Fibroblast of upper back skin (primary cell): ENCODE results near the gene CBS.
A peak's percentile ranks its signal among the peaks of the same experiment; 100 is the strongest.
"Not testable (repeated sequence)": the region's sequence is repeated elsewhere in the genome, so short reads cannot be mapped to it uniquely, and the experiment has no call there.

Experiments
- DNase-seq: peaks from one replicate; pipeline ENCODE4 v3.0.0-alpha.2; 2013

Gene CBS

DNA sequence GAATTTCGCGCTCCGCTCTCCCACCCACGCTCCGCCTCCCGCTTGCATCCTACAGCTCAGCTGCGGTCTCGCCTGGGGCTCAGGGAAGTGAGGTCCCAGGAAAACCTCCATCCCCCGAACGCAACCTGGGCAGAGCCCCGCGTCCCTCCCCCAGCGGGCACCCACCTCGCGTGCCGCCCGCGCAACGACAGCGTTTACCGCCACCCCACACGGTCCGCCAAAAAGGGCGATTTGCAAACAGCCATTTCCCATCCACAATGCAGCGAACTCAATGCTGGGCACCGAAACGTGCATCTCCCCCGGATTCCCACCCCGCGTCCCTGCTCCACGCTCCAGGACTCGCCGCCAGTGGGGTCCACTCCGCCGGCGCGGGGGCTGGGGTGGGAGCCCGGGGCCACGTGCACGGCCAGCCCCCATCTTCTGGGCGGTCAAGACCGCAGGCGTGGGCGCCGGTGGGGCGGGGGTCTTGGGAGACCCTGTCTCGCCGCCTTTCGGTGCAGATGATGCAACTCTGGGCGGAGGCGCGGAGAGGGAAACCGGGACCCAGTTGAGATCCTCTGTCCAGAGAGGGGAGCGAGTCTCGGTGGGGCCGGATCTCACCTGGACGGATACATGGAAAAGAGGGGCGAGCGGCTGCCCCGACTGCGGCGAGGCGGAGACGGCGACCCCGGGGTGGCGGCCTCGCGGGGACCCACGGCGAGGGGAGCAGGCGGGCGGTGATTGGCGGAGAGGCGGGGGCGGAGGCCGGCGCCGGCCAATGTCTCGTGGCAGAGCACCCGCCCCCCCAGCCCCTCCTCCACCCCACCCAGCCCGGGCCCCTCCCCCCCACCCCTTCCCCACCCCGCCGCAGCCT lies at the start of gene CBS:
Gene CBS, minus strand, starts transcription at position 666 of the 853 bp plus-strand sequence. CDS start 3,642 bp downstream, outside the sequence.
- not testable (repeated sequence) for DNase-seq

DNA sequence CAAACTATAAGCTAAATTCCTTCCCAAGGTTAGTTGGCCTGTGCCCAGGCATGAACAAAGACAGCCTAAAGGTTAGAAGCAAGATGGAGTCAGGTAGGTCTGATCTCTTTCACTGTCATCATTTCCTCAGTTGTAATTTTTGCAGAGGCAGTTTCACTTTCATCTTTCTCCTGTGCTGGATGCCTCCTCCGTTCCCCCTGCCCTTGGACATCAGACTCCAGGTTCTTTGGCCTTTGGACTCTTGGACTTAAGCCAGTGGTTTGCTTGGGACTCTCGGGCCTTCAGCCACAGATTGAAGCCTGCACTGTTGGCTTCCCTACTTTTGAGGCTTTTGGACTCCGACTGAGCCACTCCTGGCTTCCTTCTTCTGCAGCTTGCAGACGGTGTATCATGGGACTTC lies 40.3 kb upstream of the CBS start:
- not testable (repeated sequence) for DNase-seq

DNA sequence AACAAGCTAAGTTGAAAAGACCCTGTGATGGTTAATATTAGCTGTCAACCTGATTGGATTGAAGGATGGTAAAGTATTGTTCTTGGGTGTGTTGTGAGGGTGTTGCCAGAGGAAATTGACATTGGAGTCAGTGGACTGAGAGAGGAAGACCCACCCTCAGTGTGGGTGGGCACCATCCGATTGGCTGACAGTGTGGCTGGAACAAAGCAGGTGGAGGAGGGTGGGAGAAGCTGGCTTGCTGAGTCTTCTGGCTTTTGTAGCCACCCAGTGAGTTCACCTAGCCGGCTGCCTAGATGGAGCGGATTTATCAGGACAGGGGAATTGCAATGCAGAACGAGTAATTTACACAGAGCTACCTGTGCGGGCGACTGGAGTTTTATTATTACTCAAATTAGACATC lies 38.8 kb upstream of the CBS start:
- DNase-seq, result not testable (repeated sequence)

DNA sequence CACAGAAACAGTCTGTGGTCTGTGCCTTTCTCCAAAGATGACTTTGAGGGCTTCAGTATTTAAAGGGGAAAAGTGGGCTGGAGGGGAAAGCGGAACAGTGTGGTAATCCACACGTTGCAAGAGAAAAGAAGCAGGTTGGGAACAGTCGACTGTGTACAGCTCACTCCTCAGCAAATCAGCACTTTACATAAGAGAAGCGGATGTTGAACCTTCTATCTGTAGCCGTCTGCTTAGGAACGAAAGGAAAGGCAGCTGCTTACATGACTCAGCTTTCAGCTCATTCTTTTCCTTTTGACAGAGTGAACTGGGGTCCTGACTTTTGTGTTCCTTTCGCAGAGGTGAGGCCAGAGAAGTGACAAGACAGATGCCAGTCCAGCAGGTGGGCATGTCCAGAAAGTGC lies 33.4 kb upstream of the CBS start:
- DNase-seq, result not testable (repeated sequence)

DNA sequence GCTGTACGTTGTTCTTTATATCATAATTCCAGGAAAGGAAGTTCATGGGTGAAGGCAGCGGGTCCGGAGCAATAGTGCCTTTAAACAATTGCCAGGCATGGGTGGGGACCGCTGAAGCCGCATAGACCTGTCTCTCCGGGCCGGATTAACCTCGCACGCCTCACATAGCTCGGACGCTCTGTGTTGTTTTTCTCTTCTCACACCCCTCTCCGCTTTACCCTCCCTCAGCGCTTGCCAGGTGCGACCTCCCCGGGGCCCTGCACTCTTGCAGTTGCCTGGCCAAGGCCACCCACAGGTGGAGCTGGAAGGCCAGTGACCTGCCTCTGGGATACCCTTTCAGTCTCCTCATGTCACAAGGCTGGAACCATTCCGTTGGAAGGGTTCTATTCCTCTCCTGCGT lies 32.5 kb upstream of the CBS start:
- DNase-seq, result not testable (repeated sequence)

DNA sequence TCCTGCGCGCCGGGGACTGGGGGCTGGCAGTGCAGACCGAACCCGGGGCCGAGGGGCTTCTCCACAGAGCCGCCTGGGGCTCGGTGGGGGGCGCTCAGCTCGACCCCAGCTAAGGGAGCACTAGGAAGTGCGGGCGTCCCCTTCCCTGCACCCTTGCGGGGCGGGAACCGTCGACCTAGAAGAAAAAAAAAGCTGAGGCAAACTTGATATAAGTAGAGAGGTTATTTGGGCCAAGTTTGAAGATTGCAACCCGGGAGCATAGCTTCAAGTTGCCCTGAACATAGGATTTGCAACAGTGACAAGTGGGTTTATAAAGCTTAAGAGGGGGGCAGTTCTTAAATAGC lies 32.1 kb upstream of the CBS start:
- not testable (repeated sequence) for DNase-seq

DNA sequence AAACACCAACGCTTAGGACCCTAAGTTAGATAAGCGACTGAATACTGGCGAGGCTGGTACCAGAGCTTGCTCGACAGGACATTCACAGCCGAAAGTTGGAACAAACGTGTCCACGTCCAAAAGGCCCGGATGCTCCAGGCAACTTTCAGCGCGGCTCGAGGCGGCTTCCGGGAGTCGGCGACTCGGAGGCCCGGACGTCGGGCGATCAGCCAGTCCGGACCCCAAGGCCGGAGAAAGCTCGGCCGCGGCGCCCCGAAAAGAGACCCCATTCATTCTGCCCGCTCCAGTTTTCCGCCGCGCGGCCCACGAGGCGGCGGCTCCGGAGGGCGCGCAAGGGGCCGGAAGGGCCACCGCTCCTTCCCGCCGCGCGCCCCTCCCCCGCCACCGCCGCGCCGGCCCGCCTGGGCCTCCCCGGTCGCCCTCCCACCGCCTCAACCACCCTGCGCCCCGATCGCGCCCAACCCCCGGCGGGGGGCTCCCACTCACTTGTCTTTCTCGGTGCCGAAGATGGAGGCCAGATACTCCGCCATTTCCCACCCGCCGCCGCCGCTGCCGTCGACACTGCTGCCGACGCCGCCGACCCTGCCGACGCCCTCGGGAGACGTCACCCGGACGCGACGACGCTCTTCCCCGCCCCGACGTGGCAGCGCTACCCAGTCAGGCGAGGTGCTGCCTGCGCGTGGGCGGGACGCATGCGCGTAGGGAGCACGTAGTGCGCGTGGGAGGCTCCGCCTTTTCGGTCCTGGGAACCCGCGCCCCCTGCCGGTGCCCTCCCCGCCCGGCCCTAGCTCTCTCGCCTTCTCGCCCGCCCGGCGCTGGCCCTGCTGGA lies 31.5 kb upstream of the CBS start, which contains the start of gene U2AF1:
Gene U2AF1, minus strand, starts transcription at position 606 of the 829 bp plus-strand sequence. Its CDS starts 76 bp downstream, at position 530.
- DNase-seq, result peak; percentile 0

DNA sequence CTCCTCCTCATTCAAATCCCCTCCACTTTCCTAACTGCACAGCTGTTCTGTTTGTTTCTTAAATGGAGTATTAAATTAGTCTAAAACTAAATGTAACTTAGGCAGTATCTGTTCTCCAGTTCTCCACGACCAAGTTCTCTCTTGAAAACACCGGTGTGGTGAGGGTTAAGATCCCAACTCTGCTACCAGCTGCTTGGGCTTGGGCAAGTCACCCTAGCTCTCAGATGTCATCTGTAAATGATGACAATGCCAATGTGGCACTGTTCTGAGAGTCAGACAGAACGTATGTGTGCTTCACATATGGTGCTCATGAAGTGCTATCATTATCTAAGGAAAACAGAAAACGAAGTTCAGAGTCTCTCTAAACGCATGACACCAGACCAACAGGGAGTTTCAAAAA lies 29.0 kb upstream of the CBS start:
- DNase-seq, result not testable (repeated sequence)

DNA sequence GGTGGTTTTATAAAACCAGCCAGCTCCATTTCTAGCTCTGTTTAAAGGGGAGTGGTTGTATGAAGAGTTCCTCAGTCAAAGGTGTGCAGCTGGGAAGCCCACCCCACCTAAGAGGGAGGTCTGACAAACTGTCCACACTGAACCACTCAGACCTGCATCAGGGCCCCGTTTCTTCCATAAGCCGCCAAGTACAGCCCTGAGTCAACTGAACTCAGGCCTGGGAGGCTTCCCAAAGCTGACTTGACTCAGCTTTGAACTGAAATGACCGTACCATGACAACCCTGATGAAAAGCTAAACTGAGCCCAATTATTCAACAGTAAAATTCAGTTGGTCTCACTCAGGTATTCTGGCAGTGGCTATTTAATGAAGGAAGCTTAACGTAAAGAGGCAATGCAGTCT lies 26.6 kb upstream of the CBS start:
- DNase-seq, result not testable (repeated sequence)

DNA sequence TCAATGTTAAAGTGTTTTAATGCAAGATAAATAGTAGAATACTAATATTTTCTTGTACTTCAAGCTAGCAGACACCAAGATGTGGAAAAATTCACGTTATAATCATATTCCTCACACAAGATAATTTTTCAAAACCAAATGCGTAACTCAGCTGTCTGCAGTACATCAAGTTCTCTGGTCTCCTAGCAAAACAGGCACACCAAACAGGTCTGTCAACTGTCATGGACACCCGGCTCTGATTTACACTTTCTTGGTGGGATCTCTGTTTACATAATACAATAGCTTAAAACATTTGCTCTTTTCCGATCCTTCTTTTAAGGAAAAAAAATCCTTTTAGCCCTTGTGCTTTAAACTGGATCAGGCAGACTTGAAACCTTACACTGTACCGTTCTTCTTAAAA lies 26.0 kb upstream of the CBS start:
- DNase-seq, result not testable (repeated sequence)

DNA sequence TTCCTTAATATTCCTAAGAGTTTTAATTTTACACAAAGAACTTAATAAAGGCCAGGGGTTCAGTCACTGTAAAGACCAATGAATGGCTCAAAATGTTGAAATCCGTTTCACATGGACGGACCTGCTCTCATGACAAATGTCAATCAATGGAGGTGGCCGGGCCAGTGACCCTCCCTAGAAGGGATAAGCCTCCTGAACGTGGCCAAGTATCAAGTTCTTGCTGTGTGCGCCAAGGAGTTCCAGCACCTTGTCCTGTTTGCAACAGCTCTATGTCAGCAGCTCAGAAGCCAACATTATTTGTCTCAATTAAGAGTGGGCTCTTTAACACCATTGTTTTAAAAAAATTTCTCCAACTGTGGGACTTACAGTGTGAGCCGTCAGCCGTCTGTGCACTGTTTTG lies 25.4 kb upstream of the CBS start:
- DNase-seq, result not testable (repeated sequence)

DNA sequence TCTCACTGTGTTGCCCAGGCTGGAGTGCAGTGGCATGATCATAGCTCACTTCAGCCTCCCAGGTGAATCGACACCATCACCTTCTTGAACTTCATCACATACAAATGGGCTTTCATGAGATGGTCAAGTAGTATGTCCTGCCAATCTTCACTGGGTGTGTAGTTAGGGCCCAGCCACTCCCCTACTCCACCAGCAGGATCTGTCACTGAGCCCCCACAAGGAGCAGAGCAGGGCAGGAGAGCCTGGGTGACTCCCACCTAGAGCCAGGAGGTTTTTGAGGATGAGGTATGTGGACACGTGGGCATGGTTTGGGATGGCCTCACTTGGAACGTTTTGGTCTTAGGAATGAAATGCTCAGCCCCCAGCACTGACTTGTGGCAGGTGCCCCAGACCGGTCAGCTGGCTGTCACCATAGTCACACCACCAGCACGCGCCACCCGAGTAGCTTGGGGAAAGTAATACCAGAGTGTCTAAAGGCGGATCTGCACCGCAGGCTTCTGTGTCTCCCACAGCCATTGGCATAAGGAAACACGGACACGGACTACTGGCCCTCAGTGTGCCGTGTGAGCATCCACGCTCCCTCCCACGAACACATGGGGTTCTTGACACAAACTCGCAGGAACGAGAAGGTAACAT lies 16.5 kb upstream of the CBS start:
- DNase-seq, result not testable (repeated sequence)

DNA sequence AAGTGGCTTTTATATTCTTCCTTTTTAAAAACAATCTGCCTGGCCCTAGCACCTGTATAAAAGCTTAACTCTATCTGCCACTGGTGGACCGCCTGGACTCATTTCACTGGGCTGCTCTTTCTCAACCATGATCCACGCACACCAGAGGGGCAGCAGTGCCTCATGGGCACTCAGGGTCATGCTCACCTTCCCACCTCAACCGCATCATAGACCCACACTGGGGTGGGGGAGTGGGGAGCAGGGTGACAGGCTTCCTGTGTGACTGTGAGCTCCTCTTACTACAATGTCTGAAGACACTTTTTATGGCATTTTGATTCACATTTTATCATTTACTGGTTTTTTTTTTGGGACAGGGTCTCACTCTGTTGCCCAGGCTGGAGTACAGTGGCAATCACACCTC lies 15.3 kb upstream of the CBS start:
- DNase-seq, result not testable (repeated sequence)

DNA sequence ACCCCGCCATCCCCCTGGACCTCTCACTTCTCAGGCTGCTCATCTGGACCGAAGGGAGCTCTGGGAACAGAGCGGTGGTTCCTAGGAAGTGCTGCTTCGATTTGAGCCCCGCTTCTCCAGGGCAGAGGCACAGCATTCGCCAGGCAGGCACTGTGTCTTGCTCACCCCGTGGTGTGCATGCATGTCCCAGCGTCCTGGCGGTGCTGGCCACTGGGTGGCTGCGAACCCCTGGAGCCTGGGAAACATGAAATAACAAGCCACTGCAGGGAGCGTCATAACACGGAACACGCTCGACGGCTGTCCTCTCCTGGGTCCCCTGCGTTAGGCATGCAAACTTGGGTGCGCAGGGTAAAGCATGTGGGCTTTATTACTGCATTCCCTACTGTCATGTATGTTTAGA lies 13.8 kb upstream of the CBS start:
- DNase-seq, result not testable (repeated sequence)

DNA sequence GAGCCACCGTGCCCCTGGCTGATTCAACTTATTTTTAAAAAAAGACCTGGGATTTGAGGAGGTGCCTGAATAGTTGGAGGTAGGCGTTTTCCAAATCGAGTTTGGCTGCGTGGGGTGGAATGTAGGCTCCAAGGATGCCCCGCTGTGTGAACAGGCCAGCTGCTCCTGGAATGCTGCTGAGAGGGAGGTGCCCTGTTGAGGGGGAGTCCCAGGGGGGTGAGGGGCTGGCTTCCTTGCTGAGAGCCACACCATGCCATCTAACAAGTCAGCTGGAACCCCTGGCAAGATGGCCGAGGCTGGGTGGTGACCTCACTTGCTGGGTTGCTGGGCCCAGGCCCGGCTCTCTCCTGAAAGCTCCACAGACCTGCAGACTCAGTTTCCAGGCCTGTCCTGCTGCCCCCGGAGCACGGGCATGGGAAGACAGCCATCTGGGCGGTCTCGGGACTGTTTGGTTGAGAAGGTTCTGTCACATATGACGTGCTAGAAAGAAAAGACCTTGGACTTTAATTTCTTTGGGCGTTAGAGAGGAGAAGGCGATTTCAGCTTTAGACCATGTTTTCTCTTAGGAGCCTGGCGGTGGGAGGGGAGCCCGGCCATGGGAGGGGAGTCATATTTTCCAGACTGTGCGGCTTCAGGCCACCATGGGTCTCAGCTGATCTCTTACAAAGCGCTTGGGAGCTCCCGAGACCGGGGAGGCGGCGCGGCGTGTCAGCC lies 7.1 kb upstream of the CBS start:
- not testable (repeated sequence) for DNase-seq

DNA sequence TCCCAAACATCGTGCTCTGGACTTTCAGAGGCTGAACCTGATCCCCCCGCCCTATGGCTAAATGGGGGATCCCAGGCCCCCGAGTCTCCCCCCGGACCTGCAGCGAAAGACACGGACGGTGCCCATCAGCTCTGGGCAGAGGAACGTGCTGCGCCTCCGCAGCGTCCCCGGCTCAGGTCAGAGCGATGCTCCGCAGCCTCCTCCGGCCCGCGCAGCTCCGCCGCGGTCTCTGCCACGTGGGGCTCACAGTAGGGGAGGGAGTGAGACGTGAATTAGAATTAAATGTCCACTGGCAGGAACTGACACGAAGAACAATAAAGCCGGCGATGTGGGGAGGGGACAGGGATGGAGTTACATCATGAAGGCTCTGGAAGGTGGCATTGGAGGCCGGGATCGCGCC lies 1.0 kb upstream of the CBS start:
- DNase-seq, result not testable (repeated sequence)

DNA sequence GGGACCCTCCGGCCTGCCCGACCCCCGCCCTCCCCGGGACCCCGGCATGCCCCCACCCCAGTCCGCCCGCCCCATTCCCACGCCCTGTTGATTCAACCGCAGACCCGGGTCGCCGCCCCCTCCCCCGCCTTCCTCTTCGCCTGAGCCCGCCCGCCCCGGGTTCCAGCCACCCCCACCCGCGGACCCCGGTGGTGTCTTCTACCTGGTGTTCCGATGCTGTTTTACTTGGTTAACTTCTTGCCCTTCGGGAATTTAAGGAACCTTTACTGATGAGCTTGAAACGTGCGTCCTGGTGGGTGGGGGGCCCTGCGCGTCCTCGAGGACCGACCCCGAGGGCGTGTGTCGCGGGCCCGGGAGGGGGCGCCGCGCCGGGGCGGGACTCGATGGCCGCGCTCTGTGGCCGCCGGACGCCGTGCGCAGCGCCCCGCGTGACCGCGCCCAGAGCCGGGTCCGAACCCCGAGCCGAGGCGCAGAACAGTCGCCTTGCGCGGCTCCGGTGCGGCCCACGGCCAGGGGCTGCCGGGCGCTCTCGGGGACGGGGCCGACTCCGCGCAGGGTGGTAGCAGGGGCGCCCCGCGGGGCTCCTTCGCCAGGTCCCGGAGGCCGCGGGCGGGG lies 495 bp upstream of the CBS start:
- DNase-seq, result not testable (repeated sequence)

DNA sequence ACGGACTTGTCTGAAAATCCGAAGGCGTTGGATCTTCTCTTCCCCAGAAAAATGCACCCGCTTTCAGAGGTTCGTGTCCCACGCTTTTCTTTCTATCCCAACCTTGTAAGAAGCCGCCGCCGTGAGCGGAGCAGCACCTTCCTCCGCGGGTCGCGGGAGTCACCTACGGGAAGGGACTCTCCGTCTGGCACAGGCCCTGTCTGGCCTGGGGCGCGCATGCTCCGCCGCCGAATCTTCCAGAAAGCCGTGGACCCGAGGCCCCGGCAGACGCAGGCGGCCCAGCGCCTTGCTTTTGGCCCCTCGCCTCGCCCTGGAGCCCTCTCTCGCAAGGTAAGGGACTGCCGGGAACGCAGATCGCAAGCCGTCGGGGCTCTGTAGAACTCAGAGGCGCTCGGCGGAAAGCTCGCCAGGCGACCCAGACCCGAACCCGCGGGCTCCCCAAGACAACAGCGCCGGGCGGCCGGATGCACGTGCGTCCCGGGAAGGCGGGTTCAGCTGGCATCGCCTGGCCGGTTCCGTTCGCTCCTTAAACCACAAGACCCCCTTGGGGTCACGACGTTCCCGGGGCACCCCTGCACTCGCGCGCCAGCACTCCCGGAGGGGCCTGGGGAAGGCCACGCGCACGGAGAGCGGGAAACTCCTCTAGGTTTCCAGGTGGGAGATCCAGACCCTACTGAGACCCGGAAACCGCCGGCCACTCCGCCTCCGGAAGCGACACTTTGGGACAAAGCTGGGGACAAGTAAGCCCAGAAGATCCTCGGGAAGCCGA lies 1.1 kb downstream of the CBS start:
- not testable (repeated sequence) for DNase-seq

DNA sequence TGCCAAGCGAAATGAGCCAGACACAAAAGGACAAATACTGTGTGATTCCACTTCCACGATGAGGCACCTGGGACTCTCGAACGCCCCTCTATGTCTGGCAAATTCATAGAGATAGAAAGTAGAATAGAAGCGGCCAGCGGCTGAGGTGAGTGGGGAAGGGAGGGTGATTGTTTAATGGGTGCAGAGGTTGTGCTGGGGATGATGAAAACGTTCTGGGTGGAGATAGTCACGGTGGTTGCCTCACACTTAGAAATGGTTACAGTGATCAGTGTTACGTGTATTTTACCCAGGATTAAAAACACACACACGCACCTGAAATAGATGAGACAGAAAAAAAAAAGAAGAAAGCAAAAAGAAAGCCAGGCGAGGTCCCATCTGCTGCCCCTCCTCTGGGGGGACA lies 2.9 kb downstream of the CBS start:
- not testable (repeated sequence) for DNase-seq

DNA sequence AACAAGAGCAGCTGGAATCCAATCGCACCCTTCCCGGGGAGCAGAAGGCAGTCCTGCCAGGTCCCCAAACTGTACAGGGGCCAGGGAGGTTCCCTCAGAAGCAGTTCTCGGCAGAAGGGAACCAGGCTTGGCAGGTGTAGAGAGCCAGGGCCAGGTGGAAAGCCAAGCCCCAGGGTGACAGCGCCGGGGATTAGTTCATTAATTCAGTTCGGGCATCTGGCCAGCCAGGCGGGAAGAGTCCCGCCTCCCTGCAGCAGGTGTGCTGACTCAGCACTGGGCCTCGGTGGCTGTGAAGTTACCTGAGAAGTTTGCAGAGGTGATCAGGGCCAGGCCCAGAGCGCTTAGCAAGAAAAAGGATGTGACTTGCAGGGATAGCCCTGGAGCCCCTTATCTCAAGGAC lies 6.0 kb downstream of the CBS start:
- not testable (repeated sequence) for DNase-seq

DNA sequence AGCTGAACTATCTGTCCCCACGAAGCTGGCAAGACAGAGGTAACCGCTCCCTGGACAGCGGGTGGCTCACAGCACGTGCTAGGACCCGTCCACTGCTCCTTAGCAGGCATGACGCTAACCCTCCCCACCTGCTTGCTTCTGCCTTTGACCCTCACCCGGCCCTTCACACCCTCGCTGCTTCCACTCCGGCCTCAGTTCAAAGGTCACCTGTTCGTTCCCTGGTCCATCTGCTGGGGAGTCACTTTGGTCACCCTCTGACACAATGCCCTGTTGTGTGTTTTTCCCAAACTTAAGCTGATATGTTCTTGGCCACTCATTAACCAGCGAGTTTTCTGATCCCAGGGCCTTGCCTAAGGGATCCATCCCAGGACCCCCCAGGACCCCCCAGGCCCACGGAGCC lies 7.6 kb downstream of the CBS start:
- not testable (repeated sequence) for DNase-seq
